WTC11 (cell line): ENCODE data around the gene LYPLA2. TPM values are rescaled to one million over a fixed set of nuclear protein-coding genes. Genes with fewer than 3 reads are reported as not detected.

ENCODE experiments used
- ELF4 ChIP-seq: sonication (generic); formaldehyde crosslinking; IDR thresholded peaks from 2 replicates; pipeline ENCODE4 v1.8.1; 2022; ENCODE audit warnings: low read depth, mild to moderate bottlenecking, moderate library complexity, missing genetic modification reagents
- FOXJ3 ChIP-seq: sonication (generic); formaldehyde crosslinking; IDR thresholded peaks from 2 replicates; pipeline ENCODE4 v1.9.0; 2021; ENCODE audit warnings: missing genetic modification reagents, mild to moderate bottlenecking, borderline replicate concordance
- FOXP1 ChIP-seq: sonication (generic); formaldehyde crosslinking; IDR thresholded peaks from 2 replicates; pipeline ENCODE4 v1.8.0; 2022; ENCODE audit warnings: missing genetic modification reagents, mild to moderate bottlenecking, moderate library complexity, borderline replicate concordance
- GABPB1 ChIP-seq: sonication (generic); formaldehyde crosslinking; IDR thresholded peaks from 2 replicates; pipeline ENCODE4 v1.8.1; 2023; ENCODE audit warnings: mild to moderate bottlenecking, missing genetic modification reagents
- GTF2I ChIP-seq: fragments of 250-450 bp; sonication (Bioruptor Pico); conservative IDR thresholded peaks from 2 replicates; pipeline ENCODE4 v1.4.0; 2021; ENCODE audit warnings: mild to moderate bottlenecking
- IRF2 ChIP-seq: sonication (generic); formaldehyde crosslinking; IDR thresholded peaks from 2 replicates; pipeline ENCODE4 v1.8.0; 2022; ENCODE audit warnings: low read depth, missing genetic modification reagents, borderline replicate concordance
- NR3C1 ChIP-seq: sonication (generic); formaldehyde crosslinking; conservative IDR thresholded peaks from 2 replicates; pipeline ENCODE4 v1.8.1; 2023; ENCODE audit warnings: low read depth, mild to moderate bottlenecking, missing genetic modification reagents
- PRRX2 ChIP-seq: fragments of 250-450 bp; sonication (Bioruptor Pico); IDR thresholded peaks from 2 replicates; pipeline ENCODE4 v1.8.0; 2021; ENCODE audit warnings: mild to moderate bottlenecking
- RORB ChIP-seq: fragments of 250-450 bp; sonication (Bioruptor Pico); IDR thresholded peaks from 2 replicates; pipeline ENCODE4 v1.9.0; 2021; ENCODE audit warnings: mild to moderate bottlenecking
- TEAD4 ChIP-seq: sonication (generic); formaldehyde crosslinking; IDR thresholded peaks from 2 replicates; pipeline ENCODE4 v1.8.0; 2022; ENCODE audit warnings: mild to moderate bottlenecking, missing genetic modification reagents
- TP53 ChIP-seq: sonication (generic); formaldehyde crosslinking; IDR thresholded peaks from 2 replicates; pipeline ENCODE4 v1.8.1; 2023; ENCODE audit warnings: mild to moderate bottlenecking, missing genetic modification reagents
- ZNF121 ChIP-seq: sonication (generic); formaldehyde crosslinking; IDR thresholded peaks from 2 replicates; pipeline ENCODE4 v1.8.0; 2023; ENCODE audit warnings: missing genetic modification reagents
- ZNF219 ChIP-seq: sonication (generic); formaldehyde crosslinking; IDR thresholded peaks from 2 replicates; pipeline ENCODE4 v1.8.0; 2023; ENCODE audit warnings: missing genetic modification reagents, mild to moderate bottlenecking, borderline replicate concordance
- ZNF423 ChIP-seq: fragments of 250-450 bp; sonication (Bioruptor Pico); IDR thresholded peaks from 2 replicates; pipeline ENCODE4 v2.1.2; 2022; ENCODE audit warnings: mild to moderate bottlenecking, moderate library complexity
- total RNA-seq: library from RNA; stranded (reverse); gene quantifications from 3 replicates; pipeline ENCODE4 v1.2.3, GENCODE V29; 2021
- TF ChIP-seq, protein P1 (sequence below): fragments of 250-450 bp; sonication (Bioruptor Pico); IDR thresholded peaks from 2 replicates; pipeline ENCODE4 v1.9.0; 2021; ENCODE audit warnings: mild to moderate bottlenecking
- TF ChIP-seq, protein P2 (sequence below): sonication (generic); formaldehyde crosslinking; IDR thresholded peaks from 2 replicates; pipeline ENCODE4 v1.8.1; 2023; ENCODE audit warnings: mild to moderate bottlenecking, missing genetic modification reagents, borderline replicate concordance
- TF ChIP-seq, protein P3 (sequence below): sonication (generic); formaldehyde crosslinking; IDR thresholded peaks from 2 replicates; pipeline ENCODE4 v1.8.1; 2022; ENCODE audit warnings: mild to moderate bottlenecking, moderate library complexity, missing genetic modification reagents
- TF ChIP-seq, protein P4 (sequence below): fragments of 250-450 bp; sonication (Bioruptor Pico); conservative IDR thresholded peaks from 2 replicates; pipeline ENCODE4 v1.9.0; 2021; ENCODE audit warnings: mild to moderate bottlenecking
- TF ChIP-seq, protein P5 (sequence below): sonication (generic); formaldehyde crosslinking; IDR thresholded peaks from 2 replicates; pipeline ENCODE4 v1.8.0; 2023; ENCODE audit warnings: missing genetic modification reagents
- TF ChIP-seq, protein P6 (sequence below): sonication (generic); formaldehyde crosslinking; IDR thresholded peaks from 2 replicates; pipeline ENCODE4 v1.8.1; 2023; ENCODE audit warnings: mild to moderate bottlenecking, missing genetic modification reagents, moderate library complexity
- TF ChIP-seq, protein P7 (sequence below): sonication (generic); formaldehyde crosslinking; IDR thresholded peaks from 2 replicates; pipeline ENCODE4 v1.8.1; 2022; ENCODE audit warnings: missing genetic modification reagents, borderline replicate concordance
- TF ChIP-seq, protein P8 (sequence below): fragments of 250-450 bp; sonication (Bioruptor Pico); IDR thresholded peaks from 2 replicates; pipeline ENCODE4 v1.8.0; 2021; ENCODE audit warnings: mild to moderate bottlenecking
- TF ChIP-seq, protein P9 (sequence below): sonication (generic); formaldehyde crosslinking; conservative IDR thresholded peaks from 2 replicates; pipeline ENCODE4 v1.8.1; 2022; ENCODE audit warnings: mild to moderate bottlenecking, missing genetic modification reagents

Gene LYPLA2
- total RNA-seq, 1 experiment from 2014 or later, result 164 TPM

DNA sequence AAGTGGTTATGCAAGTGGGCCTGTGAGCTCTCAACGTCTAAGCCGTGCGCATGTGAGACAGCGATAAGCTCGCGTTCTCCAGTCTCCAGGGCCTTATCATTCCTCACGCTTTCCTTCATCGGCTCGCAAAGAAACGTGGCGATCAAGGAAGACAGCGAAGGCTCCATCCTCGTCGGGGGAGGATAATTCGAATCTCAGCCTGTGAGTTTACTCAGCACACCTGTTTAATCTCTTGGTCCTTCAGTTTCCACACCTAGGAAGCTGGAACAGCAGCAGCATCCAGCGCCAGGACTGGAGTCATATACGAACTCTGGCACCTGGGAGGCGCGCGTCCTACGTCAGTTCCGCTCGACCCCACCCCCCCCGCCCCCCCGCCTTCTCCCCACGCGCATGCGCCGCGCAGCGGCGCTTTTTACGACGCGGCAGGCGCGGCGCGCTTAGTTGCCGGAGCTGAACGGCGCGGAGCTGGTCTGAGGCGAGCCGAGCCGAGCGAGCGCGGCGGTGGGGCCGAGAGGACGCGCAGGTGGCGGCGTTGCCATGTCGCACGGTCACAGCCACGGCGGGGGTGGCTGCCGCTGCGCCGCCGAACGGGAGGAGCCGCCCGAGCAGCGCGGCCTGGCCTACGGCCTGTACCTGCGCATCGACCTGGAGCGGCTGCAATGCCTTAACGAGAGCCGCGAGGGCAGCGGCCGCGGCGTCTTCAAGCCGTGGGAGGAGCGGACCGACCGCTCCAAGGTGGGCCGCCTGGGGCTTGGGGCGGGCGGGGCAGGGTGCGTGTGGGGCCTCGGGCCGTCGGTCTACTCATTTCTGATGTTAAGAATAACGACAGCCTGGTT, 12.7 kb upstream of the LYPLA2 start, which contains the start of gene PITHD1 (continued):
- TF ChIP-seq, protein P1, sequence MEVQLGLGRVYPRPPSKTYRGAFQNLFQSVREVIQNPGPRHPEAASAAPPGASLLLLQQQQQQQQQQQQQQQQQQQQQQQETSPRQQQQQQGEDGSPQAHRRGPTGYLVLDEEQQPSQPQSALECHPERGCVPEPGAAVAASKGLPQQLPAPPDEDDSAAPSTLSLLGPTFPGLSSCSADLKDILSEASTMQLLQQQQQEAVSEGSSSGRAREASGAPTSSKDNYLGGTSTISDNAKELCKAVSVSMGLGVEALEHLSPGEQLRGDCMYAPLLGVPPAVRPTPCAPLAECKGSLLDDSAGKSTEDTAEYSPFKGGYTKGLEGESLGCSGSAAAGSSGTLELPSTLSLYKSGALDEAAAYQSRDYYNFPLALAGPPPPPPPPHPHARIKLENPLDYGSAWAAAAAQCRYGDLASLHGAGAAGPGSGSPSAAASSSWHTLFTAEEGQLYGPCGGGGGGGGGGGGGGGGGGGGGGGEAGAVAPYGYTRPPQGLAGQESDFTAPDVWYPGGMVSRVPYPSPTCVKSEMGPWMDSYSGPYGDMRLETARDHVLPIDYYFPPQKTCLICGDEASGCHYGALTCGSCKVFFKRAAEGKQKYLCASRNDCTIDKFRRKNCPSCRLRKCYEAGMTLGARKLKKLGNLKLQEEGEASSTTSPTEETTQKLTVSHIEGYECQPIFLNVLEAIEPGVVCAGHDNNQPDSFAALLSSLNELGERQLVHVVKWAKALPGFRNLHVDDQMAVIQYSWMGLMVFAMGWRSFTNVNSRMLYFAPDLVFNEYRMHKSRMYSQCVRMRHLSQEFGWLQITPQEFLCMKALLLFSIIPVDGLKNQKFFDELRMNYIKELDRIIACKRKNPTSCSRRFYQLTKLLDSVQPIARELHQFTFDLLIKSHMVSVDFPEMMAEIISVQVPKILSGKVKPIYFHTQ, result no peak
- TF ChIP-seq, protein P2, sequence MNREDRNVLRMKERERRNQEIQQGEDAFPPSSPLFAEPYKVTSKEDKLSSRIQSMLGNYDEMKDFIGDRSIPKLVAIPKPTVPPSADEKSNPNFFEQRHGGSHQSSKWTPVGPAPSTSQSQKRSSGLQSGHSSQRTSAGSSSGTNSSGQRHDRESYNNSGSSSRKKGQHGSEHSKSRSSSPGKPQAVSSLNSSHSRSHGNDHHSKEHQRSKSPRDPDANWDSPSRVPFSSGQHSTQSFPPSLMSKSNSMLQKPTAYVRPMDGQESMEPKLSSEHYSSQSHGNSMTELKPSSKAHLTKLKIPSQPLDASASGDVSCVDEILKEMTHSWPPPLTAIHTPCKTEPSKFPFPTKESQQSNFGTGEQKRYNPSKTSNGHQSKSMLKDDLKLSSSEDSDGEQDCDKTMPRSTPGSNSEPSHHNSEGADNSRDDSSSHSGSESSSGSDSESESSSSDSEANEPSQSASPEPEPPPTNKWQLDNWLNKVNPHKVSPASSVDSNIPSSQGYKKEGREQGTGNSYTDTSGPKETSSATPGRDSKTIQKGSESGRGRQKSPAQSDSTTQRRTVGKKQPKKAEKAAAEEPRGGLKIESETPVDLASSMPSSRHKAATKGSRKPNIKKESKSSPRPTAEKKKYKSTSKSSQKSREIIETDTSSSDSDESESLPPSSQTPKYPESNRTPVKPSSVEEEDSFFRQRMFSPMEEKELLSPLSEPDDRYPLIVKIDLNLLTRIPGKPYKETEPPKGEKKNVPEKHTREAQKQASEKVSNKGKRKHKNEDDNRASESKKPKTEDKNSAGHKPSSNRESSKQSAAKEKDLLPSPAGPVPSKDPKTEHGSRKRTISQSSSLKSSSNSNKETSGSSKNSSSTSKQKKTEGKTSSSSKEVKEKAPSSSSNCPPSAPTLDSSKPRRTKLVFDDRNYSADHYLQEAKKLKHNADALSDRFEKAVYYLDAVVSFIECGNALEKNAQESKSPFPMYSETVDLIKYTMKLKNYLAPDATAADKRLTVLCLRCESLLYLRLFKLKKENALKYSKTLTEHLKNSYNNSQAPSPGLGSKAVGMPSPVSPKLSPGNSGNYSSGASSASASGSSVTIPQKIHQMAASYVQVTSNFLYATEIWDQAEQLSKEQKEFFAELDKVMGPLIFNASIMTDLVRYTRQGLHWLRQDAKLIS (CRISPR knock-in tag), result no peak
- no peak for TF ChIP-seq ELF4
- TF ChIP-seq, protein P3, sequence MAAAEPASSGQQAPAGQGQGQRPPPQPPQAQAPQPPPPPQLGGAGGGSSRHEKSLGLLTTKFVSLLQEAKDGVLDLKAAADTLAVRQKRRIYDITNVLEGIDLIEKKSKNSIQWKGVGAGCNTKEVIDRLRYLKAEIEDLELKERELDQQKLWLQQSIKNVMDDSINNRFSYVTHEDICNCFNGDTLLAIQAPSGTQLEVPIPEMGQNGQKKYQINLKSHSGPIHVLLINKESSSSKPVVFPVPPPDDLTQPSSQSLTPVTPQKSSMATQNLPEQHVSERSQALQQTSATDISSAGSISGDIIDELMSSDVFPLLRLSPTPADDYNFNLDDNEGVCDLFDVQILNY, result peak; percentile 84
- TF ChIP-seq ZNF423 (CRISPR knock-in tag), result no peak
- no peak for TF ChIP-seq GTF2I (CRISPR knock-in tag)
- TF ChIP-seq FOXJ3 (CRISPR knock-in tag), result no peak
- TF ChIP-seq TEAD4, result no peak
- TF ChIP-seq, protein P4, sequence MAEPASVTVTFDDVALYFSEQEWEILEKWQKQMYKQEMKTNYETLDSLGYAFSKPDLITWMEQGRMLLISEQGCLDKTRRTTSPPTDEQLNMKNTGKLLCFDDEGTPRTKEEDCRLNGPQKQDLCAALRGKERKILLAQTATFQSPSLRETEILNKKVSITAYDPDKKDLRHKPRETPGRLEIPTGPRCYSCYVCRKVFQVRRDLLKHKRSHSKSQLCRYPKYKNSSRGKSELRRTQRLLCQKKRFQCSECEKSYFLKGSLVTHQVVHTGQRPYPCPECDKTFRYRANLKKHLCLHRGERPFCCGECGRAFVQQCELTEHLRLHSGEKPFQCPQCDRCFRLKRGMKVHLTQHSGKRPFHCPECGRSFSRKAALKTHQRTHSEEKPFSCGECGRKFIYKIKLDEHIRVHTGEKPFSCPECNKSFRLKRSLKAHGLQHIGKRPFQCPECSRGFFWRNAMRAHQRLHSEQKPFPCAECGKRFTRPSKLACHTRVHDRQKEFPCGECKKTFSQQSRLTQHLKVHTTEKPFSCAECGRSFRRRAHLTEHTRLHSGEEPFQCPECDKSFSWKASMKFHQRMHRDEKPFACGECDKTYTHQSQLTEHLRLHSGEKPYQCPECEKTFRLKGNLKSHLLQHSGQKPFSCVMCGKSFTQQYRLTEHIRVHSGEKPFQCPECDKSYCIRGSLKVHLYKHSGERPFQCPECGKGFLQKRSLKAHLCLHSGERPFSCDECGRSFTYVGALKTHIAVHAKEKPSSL (CRISPR knock-in tag), result no peak
- 0 out of 2 replicates have a peak, but pooled peaks have one; percentile 26 for TF ChIP-seq GABPB1 (CRISPR knock-in tag)
- no peak; the same call in 1 of the 2 replicates for TF ChIP-seq ZNF219 (CRISPR knock-in tag)
- no peak for TF ChIP-seq NR3C1 (CRISPR knock-in tag)
- TF ChIP-seq, protein P5, sequence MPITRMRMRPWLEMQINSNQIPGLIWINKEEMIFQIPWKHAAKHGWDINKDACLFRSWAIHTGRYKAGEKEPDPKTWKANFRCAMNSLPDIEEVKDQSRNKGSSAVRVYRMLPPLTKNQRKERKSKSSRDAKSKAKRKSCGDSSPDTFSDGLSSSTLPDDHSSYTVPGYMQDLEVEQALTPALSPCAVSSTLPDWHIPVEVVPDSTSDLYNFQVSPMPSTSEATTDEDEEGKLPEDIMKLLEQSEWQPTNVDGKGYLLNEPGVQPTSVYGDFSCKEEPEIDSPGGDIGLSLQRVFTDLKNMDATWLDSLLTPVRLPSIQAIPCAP (CRISPR knock-in tag), result no peak
- TF ChIP-seq IRF2 (CRISPR knock-in tag), result no peak
- TF ChIP-seq, protein P6, sequence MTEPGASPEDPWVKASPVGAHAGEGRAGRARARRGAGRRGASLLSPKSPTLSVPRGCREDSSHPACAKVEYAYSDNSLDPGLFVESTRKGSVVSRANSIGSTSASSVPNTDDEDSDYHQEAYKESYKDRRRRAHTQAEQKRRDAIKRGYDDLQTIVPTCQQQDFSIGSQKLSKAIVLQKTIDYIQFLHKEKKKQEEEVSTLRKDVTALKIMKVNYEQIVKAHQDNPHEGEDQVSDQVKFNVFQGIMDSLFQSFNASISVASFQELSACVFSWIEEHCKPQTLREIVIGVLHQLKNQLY (CRISPR knock-in tag), result no peak
- TF ChIP-seq PRRX2 (CRISPR knock-in tag), result 0 out of 2 replicates have a peak, but pooled peaks have one; percentile 55
- TF ChIP-seq, protein P7, sequence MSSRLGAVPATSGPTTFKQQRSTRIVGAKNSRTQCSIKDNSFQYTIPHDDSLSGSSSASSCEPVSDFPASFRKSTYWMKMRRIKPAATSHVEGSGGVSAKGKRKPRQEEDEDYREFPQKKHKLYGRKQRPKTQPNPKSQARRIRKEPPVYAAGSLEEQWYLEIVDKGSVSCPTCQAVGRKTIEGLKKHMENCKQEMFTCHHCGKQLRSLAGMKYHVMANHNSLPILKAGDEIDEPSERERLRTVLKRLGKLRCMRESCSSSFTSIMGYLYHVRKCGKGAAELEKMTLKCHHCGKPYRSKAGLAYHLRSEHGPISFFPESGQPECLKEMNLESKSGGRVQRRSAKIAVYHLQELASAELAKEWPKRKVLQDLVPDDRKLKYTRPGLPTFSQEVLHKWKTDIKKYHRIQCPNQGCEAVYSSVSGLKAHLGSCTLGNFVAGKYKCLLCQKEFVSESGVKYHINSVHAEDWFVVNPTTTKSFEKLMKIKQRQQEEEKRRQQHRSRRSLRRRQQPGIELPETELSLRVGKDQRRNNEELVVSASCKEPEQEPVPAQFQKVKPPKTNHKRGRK (CRISPR knock-in tag), result no peak
- TF ChIP-seq, protein P8, sequence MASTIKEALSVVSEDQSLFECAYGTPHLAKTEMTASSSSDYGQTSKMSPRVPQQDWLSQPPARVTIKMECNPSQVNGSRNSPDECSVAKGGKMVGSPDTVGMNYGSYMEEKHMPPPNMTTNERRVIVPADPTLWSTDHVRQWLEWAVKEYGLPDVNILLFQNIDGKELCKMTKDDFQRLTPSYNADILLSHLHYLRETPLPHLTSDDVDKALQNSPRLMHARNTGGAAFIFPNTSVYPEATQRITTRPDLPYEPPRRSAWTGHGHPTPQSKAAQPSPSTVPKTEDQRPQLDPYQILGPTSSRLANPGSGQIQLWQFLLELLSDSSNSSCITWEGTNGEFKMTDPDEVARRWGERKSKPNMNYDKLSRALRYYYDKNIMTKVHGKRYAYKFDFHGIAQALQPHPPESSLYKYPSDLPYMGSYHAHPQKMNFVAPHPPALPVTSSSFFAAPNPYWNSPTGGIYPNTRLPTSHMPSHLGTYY, result 0 out of 2 replicates have a peak, but pooled peaks have one; percentile 35
- no peak for TF ChIP-seq ZNF121 (CRISPR knock-in tag)
- peak; percentile 70; the same call in 1 of the 2 replicates for TF ChIP-seq FOXP1 (CRISPR knock-in tag)
- no peak for TF ChIP-seq TP53 (CRISPR knock-in tag)
- no peak for TF ChIP-seq RORB
- TF ChIP-seq, protein P9, sequence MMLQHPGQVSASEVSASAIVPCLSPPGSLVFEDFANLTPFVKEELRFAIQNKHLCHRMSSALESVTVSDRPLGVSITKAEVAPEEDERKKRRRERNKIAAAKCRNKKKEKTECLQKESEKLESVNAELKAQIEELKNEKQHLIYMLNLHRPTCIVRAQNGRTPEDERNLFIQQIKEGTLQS, result no peak
